Right hindlimb (tissue), 1 donor: ENCODE measurements around the gene EFNA5.

Experiments
- DNase-seq: peaks from one replicate; pipeline ENCODE4 v3.0.0-alpha.2; 2018

Gene EFNA5

GRCh38 chr5:107567901-107568671, 102.7 kb downstream of the EFNA5 start:
- DNase-seq = no peak

GRCh38 chr5:107566986-107567385, 103.8 kb downstream of the EFNA5 start:
- no peak for DNase-seq

GRCh38 chr5:107565791-107566767, 104.7 kb downstream of the EFNA5 start:
- DNase-seq = no peak

GRCh38 chr5:107564931-107565372, 105.8 kb downstream of the EFNA5 start:
- no peak for DNase-seq

GRCh38 chr5:107563959-107564544, 106.7 kb downstream of the EFNA5 start:
- DNase-seq = no peak

GRCh38 chr5:107560377-107560776, 110.4 kb downstream of the EFNA5 start:
- DNase-seq = no peak

GRCh38 chr5:107558823-107559375, 111.8 kb downstream of the EFNA5 start:
- DNase-seq = no peak

GRCh38 chr5:107557051-107557658, 113.6 kb downstream of the EFNA5 start:
- DNase-seq = no peak

- DNase-seq = no peak
These were observed 114.2 kb downstream of the EFNA5 start for GRCh38 chr5:107556575-107556974.

GRCh38 chr5:107555425-107556090, 115.2 kb downstream of the EFNA5 start:
- no peak for DNase-seq

- no peak for DNase-seq
These were observed 115.8 kb downstream of the EFNA5 start for GRCh38 chr5:107554776-107555424.

- DNase-seq = no peak
These were observed 117.6 kb downstream of the EFNA5 start for GRCh38 chr5:107553117-107553555.

- no peak for DNase-seq
These were observed 119.6 kb downstream of the EFNA5 start for GRCh38 chr5:107551088-107551487.

- no peak for DNase-seq
These were observed 121.2 kb downstream of the EFNA5 start for GRCh38 chr5:107549567-107549966.

GRCh38 chr5:107548477-107548876, 122.3 kb downstream of the EFNA5 start:
- DNase-seq = no peak

GRCh38 chr5:107546719-107547118, 124.0 kb downstream of the EFNA5 start:
- no peak for DNase-seq

GRCh38 chr5:107545486-107545885, 125.3 kb downstream of the EFNA5 start:
- DNase-seq = no peak

GRCh38 chr5:107544967-107545366, 125.8 kb downstream of the EFNA5 start:
- DNase-seq = no peak

GRCh38 chr5:107544476-107544875, 126.3 kb downstream of the EFNA5 start:
- DNase-seq = no peak

GRCh38 chr5:107543868-107544267, 126.9 kb downstream of the EFNA5 start:
- no peak for DNase-seq

- no peak for DNase-seq
These were observed 127.9 kb downstream of the EFNA5 start for GRCh38 chr5:107542831-107543231.
